Colon (tissue), 2 donors: Measurements from ENCODE around the gene UQCRQ.

ENCODE experiments used
- FAIRE-seq: peaks from 2 replicates; lab custom pipeline; 2012; peaks lifted over from hg19 to GRCh38; lab: Jason Lieb, UNC
- donor health status: control.
- donor health status: control.

The UQCRQ gene

GRCh38 chr5:132866342-132867045 is at the start of gene UQCRQ, which contains the start of gene GDF9:
TSS of gene UQCRQ (plus strand) at chr5:132866642. CDS start at chr5:132866882, 240 bp downstream.
TSS of gene GDF9 (minus strand) at chr5:132866469. CDS start at chr5:132864533, 1,936 bp downstream.
- FAIRE-seq, result peak; percentile 24

GRCh38 chr5:132817011-132817410 is 49.4 kb upstream of the UQCRQ start:
- FAIRE-seq, result no peak

- FAIRE-seq, result no peak
These were observed 47.0 kb upstream of the UQCRQ start for GRCh38 chr5:132819468-132819867.

- FAIRE-seq, result no peak
These were observed 46.2 kb upstream of the UQCRQ start for GRCh38 chr5:132820162-132820754.

GRCh38 chr5:132821350-132821749 is 45.1 kb upstream of the UQCRQ start:
- no peak for FAIRE-seq

- no peak for FAIRE-seq
These were observed 44.7 kb upstream of the UQCRQ start for GRCh38 chr5:132821791-132822190.

- no peak for FAIRE-seq
These were observed 43.6 kb upstream of the UQCRQ start for GRCh38 chr5:132822650-132823480.

GRCh38 chr5:132823481-132824050 is 42.9 kb upstream of the UQCRQ start:
- FAIRE-seq, result no peak

GRCh38 chr5:132824426-132824825 is 42.0 kb upstream of the UQCRQ start:
- FAIRE-seq, result no peak

GRCh38 chr5:132825033-132825833 is 41.2 kb upstream of the UQCRQ start:
- no peak for FAIRE-seq

- FAIRE-seq, result no peak
These were observed 40.5 kb upstream of the UQCRQ start for GRCh38 chr5:132825834-132826391.

GRCh38 chr5:132826424-132827082 is 39.9 kb upstream of the UQCRQ start:
- no peak for FAIRE-seq

- FAIRE-seq, result no peak
These were observed 38.3 kb upstream of the UQCRQ start for GRCh38 chr5:132827943-132828673.

GRCh38 chr5:132828846-132829494 is 37.5 kb upstream of the UQCRQ start:
- FAIRE-seq, result no peak

GRCh38 chr5:132829742-132830435 is 36.6 kb upstream of the UQCRQ start:
- no peak for FAIRE-seq

- no peak for FAIRE-seq
These were observed 35.9 kb upstream of the UQCRQ start, which contains the start of gene SHROOM1 for GRCh38 chr5:132830436-132831094. TSS of gene SHROOM1 (minus strand) at chr5:132830647. CDS start at chr5:132826140, 4,507 bp downstream.

- no peak for FAIRE-seq
These were observed 35.2 kb upstream of the UQCRQ start for GRCh38 chr5:132831095-132831860.
